Transverse colon (tissue), 3 donors: ENCODE results near the gene FBXL4.

Experiments
- CTCF ChIP-seq, 5 experiments: fragments of 200-600 bp in 3 of 5; fragments of 450-650 bp in 2 of 5; sonication (generic) in 3 of 5; IDR thresholded peaks; 1 replicate in 2 of 5; 2 replicates in 3 of 5; pipeline ENCODE4 v1.5.1; 2016 to 2017; ENCODE audit warnings: antibody characterized with exemption in 5 of 5, inconsistent platforms in 3 of 5, mild to moderate bottlenecking in 2 of 5, moderate library complexity in 1 of 5
- POLR2A ChIP-seq: fragments of 450-650 bp; IDR thresholded peaks from one replicate; pipeline ENCODE4 v1.6.1; 2016; ENCODE audit warnings: antibody characterized with exemption, mild to moderate bottlenecking, moderate library complexity

GRCh38 chr6:98975421-98975820 lies 27.7 kb upstream of the FBXL4 start:
- TF ChIP-seq POLR2A = no peak
- no peak for TF ChIP-seq CTCF (IDR thresholded peaks at IDR 0.05)
